ENCODE results near the gene LBR.

LBR gene

GRCh38 chr1:225464851-225465792, 37.3 kb upstream of the LBR start:
- DNase-seq: no peak

GRCh38 chr1:225462714-225463574, 35.1 kb upstream of the LBR start:
- DNase-seq: no peak

GRCh38 chr1:225462429-225462713, 34.5 kb upstream of the LBR start:
- DNase-seq: no peak

GRCh38 chr1:225461533-225462428, 33.9 kb upstream of the LBR start:
- no peak for DNase-seq

GRCh38 chr1:225460737-225461532, 33.1 kb upstream of the LBR start:
- peak in 1 of 5 donors; percentile 78 for DNase-seq

GRCh38 chr1:225460021-225460736, 32.3 kb upstream of the LBR start:
- DNase-seq: no peak

GRCh38 chr1:225458222-225458631, 30.4 kb upstream of the LBR start:
- DNase-seq: no peak

- peak in 1 of 5 donors; percentile 63 for DNase-seq
These were observed 26.9 kb upstream of the LBR start for GRCh38 chr1:225454733-225455132.

GRCh38 chr1:225453797-225454648, 26.2 kb upstream of the LBR start:
- DNase-seq: peak in 1 of 5 donors; percentile 46

GRCh38 chr1:225451840-225452515, 24.1 kb upstream of the LBR start:
- DNase-seq: no peak

GRCh38 chr1:225451340-225451739, 23.5 kb upstream of the LBR start:
- DNase-seq: no peak

- DNase-seq: peak in 1 of 5 donors; percentile 67
These were observed 22.8 kb upstream of the LBR start for GRCh38 chr1:225450491-225451191.

- DNase-seq: no peak
These were observed 21.9 kb upstream of the LBR start for GRCh38 chr1:225449774-225450173.

GRCh38 chr1:225449261-225449660, 21.4 kb upstream of the LBR start:
- DNase-seq: no peak

GRCh38 chr1:225448146-225448805, 20.4 kb upstream of the LBR start:
- DNase-seq: no peak

- no peak for DNase-seq
These were observed 19.8 kb upstream of the LBR start for GRCh38 chr1:225447650-225448089.

- no peak for DNase-seq
These were observed 19.3 kb upstream of the LBR start for GRCh38 chr1:225446981-225447615.

GRCh38 chr1:225446595-225446960, 18.7 kb upstream of the LBR start:
- no peak for DNase-seq

All from T-helper 1 cell (primary cell).